GM21515 (cell line): ENCODE data around the gene SRXN1.
"Not testable (repeated sequence)": the region's sequence is repeated elsewhere in the genome, so short reads cannot be mapped to it uniquely, and the experiment has no call there.

Experiments used
- ATAC-seq: cut with Tn5 transposase; IDR thresholded peaks from one replicate; pipeline ENCODE4 v1.9.1; 2021; ENCODE audit not compliant: unreplicated experiment

The SRXN1 gene

GRCh38 chr20:655726-656624 is 3.0 kb upstream of the SRXN1 start:
- ATAC-seq: no peak

DNA sequence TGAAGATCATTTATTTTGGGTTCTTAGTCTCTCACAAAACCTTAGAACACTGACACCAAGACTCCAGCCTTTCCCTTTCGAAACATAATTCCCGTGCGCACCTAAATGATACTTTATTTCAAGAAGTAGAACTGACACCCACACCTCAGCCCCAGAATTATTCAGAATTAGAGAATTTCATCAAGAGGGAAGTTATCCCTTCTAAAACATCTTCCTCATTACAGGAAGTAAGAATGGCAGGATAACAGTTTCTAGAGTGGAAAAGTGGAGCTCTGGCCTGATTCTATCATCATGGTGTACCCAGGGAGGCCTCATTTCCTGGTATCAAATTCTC is 1.4 kb upstream of the SRXN1 start:
- ATAC-seq: no peak

DNA sequence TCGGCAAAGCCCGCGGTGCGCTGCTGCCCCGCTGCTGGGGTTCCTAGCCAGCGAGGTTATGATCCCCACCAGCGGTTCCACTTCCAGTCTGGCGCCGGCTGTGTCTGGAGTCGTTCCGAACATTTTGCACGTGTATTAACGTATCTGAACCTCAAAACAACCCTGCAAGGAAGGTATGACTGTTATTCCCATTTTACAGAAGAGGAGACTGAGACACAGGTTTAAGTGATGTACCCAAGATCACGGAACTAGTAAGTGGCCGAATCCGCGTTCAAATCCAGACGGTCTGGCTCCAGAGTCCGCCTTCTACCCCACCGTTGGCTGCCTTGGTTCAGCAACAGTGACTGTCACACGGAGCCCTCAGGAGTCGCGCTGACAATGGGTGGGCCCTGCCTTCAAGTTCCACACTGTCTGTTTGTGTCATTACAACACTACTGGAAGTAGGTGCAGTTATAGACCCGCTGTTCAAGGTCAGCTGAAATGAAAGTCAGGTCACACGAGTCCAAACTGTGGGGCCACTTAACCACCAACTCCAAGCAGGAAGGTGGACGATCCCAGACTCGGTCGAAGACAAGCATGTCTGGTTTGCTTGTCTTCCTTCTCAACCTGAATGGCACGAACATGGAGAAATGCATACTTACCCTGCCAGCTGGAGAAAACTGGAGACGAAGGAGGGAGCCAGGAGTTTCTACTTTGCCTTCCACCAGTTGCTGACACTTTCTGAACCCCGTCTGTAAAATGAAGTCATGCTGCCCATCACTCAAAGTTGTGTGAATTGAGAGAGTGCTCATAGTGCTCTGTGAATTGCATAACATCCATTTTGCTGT is 803 bp upstream of the SRXN1 start:
- ATAC-seq: no peak

DNA sequence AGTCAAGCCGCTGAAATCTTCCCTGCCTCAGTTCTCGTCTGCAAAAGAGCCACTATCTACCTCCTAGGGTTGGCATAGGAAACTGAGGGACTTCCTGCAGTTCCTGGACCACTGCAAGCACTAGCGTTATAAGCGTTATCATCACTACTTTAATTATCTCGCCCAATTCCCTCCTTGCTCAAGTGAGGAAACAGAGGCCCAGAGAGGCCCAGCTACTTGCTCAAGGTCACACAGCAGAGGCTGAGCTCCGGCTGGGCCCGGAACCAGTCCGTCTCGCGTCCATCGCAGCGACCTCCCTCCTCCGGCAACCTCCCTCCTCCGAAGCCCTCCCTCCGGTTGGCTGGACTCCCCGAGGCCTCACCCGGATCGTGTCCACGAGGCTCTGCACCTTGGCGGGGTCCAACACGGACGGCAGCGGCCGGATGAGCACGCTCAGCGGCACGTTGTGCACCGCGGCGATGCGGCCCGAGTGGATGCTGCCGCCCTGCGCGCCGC is 338 bp downstream of the SRXN1 start:
- peak; percentile 4 for ATAC-seq

DNA sequence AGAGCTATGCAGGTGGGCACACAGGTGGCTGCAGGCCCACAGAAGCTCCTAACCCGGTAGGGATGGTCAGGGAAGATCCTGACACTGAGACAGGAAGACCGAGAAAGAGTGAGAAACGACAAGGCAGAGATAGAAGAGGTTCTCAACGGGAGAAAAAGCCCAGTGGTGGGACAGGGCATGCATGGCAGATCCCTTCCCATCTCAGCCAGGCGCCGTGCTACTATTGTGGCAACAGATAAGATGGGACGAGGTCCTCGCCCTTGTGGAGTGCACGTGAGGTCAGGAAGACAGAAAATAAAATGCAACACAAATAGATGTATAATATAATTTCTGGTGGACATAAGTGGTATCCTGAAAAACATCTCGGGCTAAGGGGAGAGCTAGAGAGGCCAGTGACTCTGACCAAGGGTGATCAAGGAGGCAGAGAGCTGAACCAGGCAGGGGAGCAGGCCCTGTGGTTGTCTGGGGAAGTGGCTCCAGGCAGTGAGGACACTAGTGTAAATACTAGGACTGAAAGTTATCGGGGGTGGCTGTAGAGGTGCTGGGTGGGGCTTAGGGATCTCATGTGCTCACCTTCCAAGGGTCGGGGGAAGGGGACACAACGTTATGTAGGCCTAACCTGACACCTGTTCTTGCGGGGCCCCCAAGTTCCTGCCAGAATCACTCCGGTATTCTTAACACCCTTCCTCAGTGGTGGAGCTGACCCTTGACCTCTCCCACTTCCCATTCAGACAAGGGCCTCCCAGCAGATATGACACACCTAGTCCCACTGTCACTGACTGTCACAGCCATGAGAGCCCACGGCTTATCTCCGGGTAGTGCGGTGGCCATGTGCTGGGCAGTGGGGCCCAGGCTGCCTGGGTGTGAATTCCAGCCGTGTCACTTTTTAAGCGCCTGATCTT is 1.0 kb downstream of the SRXN1 start:
- ATAC-seq: no peak

GRCh38 chr20:650954-651353 is 2.0 kb downstream of the SRXN1 start:
- no peak for ATAC-seq

DNA sequence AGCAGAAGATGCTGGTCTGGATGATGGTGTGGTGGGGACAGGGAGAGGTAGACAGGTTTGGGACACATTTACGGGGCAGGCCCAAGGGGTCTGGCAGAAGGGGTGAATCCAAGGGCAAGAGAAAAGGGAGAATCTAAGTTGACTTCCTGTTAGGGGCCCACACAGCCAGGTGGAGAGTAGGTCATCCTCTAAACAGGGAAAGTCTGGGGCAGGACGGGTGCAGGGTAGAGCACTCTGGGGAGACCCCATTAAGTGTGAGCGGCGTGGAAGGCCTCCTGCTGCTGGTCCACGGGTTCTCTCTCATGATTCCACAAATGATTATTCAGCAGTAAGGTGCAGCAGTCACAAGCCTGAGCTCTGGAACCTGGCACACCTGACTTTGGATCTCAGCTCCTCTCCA is 2.7 kb downstream of the SRXN1 start:
- no peak for ATAC-seq

DNA sequence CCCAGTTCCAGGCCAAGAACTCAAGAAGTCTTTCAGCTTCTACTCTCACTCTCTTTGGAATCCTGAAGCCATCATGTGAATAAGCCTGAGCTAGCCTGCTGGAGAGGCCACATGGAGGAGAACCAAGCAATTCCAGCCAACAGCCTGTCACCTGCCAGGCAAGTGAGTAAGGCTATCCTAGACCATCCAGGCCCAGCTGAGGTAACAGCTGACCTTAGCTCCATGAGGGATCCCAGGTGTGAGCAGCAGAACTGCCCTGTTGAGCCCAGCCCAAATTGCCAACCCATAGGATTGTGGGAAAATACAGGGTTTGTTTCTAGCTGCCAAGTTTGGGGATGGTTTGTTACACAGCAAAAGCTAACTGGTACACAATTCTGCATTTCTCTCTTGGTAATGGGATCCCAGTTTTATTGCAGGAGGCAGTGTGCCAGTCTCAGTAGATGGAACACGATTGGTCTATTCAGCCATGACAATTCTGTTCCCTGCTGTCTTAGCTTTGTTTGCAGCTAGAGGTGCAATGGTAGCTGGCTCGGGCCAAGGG is 5.5 kb downstream of the SRXN1 start:
- ATAC-seq: no peak

DNA sequence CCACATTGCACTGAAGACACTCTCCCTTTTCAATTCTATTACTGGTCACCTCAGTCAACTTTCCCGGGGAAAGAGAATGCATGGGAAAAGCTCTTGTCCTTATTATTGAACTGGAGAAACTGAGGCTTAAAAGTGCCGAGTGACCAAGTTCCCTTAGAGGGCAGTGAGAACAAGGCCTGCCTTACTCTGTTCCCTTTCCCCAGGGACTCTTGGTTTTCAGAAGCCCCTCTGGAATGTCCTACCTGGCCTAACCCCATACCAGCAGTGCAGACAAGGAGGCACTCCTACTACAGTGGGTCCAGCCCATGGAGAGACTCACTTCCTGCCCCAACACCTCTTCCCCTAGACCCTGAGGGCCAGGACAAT is 6.1 kb downstream of the SRXN1 start:
- no peak for ATAC-seq

GRCh38 chr20:646107-646867 is 6.7 kb downstream of the SRXN1 start:
- no peak for ATAC-seq

DNA sequence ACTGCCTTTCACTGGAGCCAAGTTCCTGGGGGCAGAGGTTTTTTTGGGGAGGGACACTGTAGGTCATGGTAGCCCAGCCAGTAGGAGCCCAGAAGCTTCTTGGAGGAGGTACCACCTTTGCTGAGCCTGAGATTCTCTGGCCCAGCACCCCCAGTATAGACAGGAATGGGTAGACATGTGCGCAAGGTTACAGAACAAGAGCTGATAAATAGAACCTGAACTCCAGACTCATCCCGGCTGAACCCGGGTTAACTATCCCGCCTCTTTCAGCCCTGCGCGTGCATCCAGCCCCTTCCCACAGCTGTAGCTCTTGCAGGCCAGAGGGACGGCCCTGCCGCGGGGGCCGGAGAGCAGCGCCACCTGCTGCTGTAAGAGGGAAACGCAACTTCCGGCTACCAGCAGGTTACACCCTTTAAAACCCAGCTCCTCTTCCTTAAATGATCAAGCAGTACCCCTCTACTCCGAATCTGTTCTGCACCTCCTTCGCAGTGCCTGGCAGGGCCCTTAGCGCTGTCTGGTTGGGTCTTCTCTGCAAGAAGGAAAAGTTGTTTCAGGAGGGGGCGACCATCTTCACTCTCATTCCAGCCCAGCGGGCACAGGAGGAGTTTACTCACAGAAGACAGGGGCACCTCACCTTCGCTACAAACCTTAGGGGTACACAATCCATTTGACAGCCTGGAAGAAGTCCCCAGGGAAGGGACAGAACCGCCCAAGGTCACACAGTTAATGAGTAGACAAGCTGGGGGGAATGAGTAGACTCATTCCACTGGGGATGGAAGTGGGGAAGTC is 7.5 kb downstream of the SRXN1 start:
- ATAC-seq: no peak

- no peak for ATAC-seq
These were observed 8.2 kb downstream of the SRXN1 start for GRCh38 chr20:644692-645317.

DNA sequence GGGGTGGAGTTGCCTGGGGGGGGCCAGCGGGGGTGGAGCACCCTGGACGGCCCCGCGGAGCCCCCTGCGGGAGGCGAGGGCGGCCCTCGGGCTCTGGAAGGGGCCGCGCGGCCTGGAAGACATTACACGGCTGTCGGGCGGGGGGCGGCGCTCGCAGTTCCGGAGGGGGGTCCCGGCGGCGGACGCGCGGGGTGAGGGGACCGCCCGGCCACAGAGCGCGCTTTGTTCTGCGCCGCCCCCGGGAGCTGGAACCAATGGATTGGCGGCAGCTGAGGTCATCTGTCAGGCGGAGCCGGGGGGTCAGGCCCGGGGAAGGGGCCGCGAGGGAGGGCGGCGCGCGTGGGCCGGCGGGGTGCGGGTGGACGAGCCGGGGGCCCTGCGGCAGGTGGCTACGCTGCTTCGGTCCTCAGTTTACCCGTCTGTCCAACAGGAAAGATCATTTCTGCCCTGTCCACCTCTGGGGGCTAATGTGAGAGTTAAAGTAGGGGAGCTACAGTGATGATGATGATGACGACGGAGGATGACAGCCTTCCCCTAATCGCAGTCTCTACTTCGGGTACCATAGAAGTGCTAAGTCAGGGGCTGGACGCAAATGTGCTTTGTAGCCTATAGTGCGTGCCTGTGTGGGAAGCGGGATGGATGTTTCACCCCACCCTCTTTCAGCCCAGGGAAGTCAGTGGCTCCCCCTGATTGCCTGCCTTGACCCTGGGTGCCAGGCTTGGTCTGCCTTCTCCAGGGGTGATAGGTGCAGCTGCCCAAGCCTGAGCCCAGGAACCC is 10.4 kb downstream of the SRXN1 start:
- no peak for ATAC-seq

GRCh38 chr20:642013-642397 is 11.0 kb downstream of the SRXN1 start:
- ATAC-seq: not testable (repeated sequence)

GRCh38 chr20:641516-641875 is 11.5 kb downstream of the SRXN1 start:
- ATAC-seq: no peak

GRCh38 chr20:640674-641515 is 12.1 kb downstream of the SRXN1 start:
- no peak for ATAC-seq

GRCh38 chr20:638579-638978 is 14.4 kb downstream of the SRXN1 start:
- ATAC-seq: no peak
